Keratinocyte (primary cell): ENCODE measurements around the gene CWH43. TPM values are rescaled to one million over a fixed set of nuclear protein-coding genes. Genes with fewer than 3 reads are reported as not detected.

Experiments
- DNase-seq: peaks from one replicate; pipeline ENCODE4 v3.0.0-alpha.2; 2011; ENCODE audit warnings: low read depth, missing footprints, low spot score
- FAIRE-seq: peaks from 2 replicates; lab custom pipeline; 2011; peaks lifted over from hg19 to GRCh38; lab: Jason Lieb, UNC
- H2AFZ ChIP-seq: 2 replicates; pipeline ENCODE4 v1.6.0; 2012; ENCODE audit warnings: low read length, control low read depth, inconsistent platforms; ENCODE audit not compliant: control insufficient read depth
- H3K27ac ChIP-seq: 2 replicates; pipeline ENCODE4 v1.5.1; 2011; ENCODE audit warnings: low read length; ENCODE audit not compliant: control insufficient read depth, insufficient read depth
- H3K27me3 ChIP-seq: 3 replicates; pipeline ENCODE4 v1.6.0; 2011; ENCODE audit warnings: low read length; ENCODE audit not compliant: control insufficient read depth, insufficient read depth; ENCODE audit errors: extremely low read depth
- H3K36me3 ChIP-seq, 2 experiments: 2 replicates in 1 of 2; 3 replicates in 1 of 2; pipeline ENCODE4 v1.5.1; 2011; ENCODE audit warnings: low read length in 2 of 2, mild to moderate bottlenecking in 1 of 2; ENCODE audit not compliant: control insufficient read depth in 2 of 2, insufficient read depth in 2 of 2; ENCODE audit errors: extremely low read depth in 1 of 2
- H3K4me1 ChIP-seq: 3 replicates; pipeline ENCODE4 v1.5.1; 2011; ENCODE audit warnings: low read length; ENCODE audit not compliant: control insufficient read depth, insufficient read depth; ENCODE audit errors: extremely low read depth
- H3K4me2 ChIP-seq: 3 replicates; pipeline ENCODE4 v1.6.0; 2011; ENCODE audit warnings: low read depth, low read length; ENCODE audit not compliant: control insufficient read depth, insufficient read depth; ENCODE audit errors: extremely low read depth
- H3K4me3 ChIP-seq, 3 experiments: fragments of 200-600 bp in 1 of 3; sonication (generic) in 1 of 3; 2 replicates in 2 of 3; 3 replicates in 1 of 3; pipeline ENCODE4 v1.5.1; 2011 to 2016; ENCODE audit warnings: low read length in 3 of 3, mild to moderate bottlenecking in 3 of 3, control low read depth in 2 of 3, inconsistent platforms in 1 of 3, low read depth in 1 of 3, mixed read lengths in 1 of 3, mixed run types in 1 of 3, moderate library complexity in 1 of 3; ENCODE audit not compliant: control insufficient read depth in 2 of 3, insufficient read depth in 2 of 3; ENCODE audit errors: extremely low read depth in 1 of 3
- H3K79me2 ChIP-seq: 2 replicates; pipeline ENCODE4 v1.6.0; 2012; ENCODE audit warnings: low read length; ENCODE audit not compliant: control insufficient read depth, insufficient read depth
- H3K9ac ChIP-seq: 3 replicates; pipeline ENCODE4 v1.6.0; 2011; ENCODE audit warnings: low read length; ENCODE audit not compliant: control insufficient read depth, insufficient read depth; ENCODE audit errors: extremely low read depth
- H3K9me1 ChIP-seq: 3 replicates; pipeline ENCODE4 v1.6.0; 2011; ENCODE audit warnings: low read length; ENCODE audit not compliant: control insufficient read depth, insufficient read depth; ENCODE audit errors: extremely low read depth
- H3K9me3 ChIP-seq: 2 replicates; pipeline ENCODE4 v1.5.1; 2012; ENCODE audit warnings: low read depth, low read length; ENCODE audit not compliant: control insufficient read depth
- H4K20me1 ChIP-seq: 3 replicates; pipeline ENCODE4 v1.6.0; 2011; ENCODE audit warnings: low read length; ENCODE audit not compliant: control insufficient read depth, insufficient read depth; ENCODE audit errors: extremely low read depth
- CTCF ChIP-seq, 3 experiments: IDR thresholded peaks in 1 of 3; conservative IDR thresholded peaks in 1 of 3; optimal IDR thresholded peaks in 1 of 3; 2 replicates in 2 of 3; 3 replicates in 1 of 3; pipeline versions ENCODE3 to v1.5.1; 2011; ENCODE audit warnings: low read length in 3 of 3, mild to moderate bottlenecking in 3 of 3, moderate library complexity in 2 of 3, control low read depth in 1 of 3, inconsistent platforms in 1 of 3; ENCODE audit not compliant: insufficient read depth in 2 of 3; ENCODE audit errors: extremely low read depth in 1 of 3
- EZH2 ChIP-seq: IDR thresholded peaks from one replicate; pipeline ENCODE4 v1.6.1; 2012; ENCODE audit warnings: inconsistent platforms, mild to moderate bottlenecking, low read length, moderate library complexity
- dilution Hi-C: fragments of 300-500 bp; cut with MboI; formaldehyde crosslinking; loops from one replicate; pipeline ENCODE4 v1.7.0; 2020; ENCODE audit warnings: low sequenced_read_pairs; ENCODE audit not compliant: extremely low pct_ligation_motif_present
- polyA plus RNA-seq, 5 experiments: library from polyadenylated mRNA; depleted of rRNA in 3 of 5; stranded (reverse) in 3 of 5; stranded (forward) in 1 of 5; unstranded in 1 of 5; fragments of >200 nt; gene quantifications; 1 replicate in 1 of 5; 2 replicates in 3 of 5; 3 replicates in 1 of 5; pipeline versions ENCODE4 v1.2.1 to v1.2.3, GENCODE V29; 2011 to 2012; ENCODE audit warnings: missing spikeins in 2 of 5, low read depth in 1 of 5, low replicate concordance in 1 of 5

CWH43 gene
- polyA plus RNA-seq, 1 donor (not counting 4 experiments of a cell fraction or from before 2014, with no cell fraction given), result 10.9 TPM

- FAIRE-seq (no peak), DNase-seq (no peak)
- Histone ChIP-seq H4K20me1 (no peaks in the 10 kb centered on the region), H3K9ac (no peak overlapping the region), H3K27me3 (no peaks in the 10 kb centered on the region), H3K27ac (no peak overlapping the region), H3K36me3 (peaks cover 0 to 9% of the 10 kb centered on the region in 2 experiments), H3K4me3 (no peak overlapping the region), H2AFZ (no peak overlapping the region), H3K9me1 (no peaks in the 10 kb centered on the region), H3K79me2 (no peaks in the 10 kb centered on the region), H3K9me3 (no peaks in the 10 kb centered on the region), H3K4me2 (no peak overlapping the region), H3K4me1 (peaks cover 5% of the 10 kb centered on the region)
- dilution Hi-C loops, result no loop called here
- TF ChIP-seq CTCF (optimal IDR thresholded peaks at IDR 0.05 in 1 of 3, IDR thresholded peaks at IDR 0.05 in 1 of 3, conservative IDR thresholded peaks at IDR 0.05 in 1 of 3; ENCODE audit: extremely low read depth in 1 of 3, insufficient read depth in 2 of 3, low read length in 3 of 3) (no peak), EZH2 (no peak)
These were observed 12.4 kb downstream of the CWH43 start for GRCh38 chr4:48998440-48998839.

- FAIRE-seq, result peak; percentile 66
- no peak overlapping the region for H3K27ac ChIP-seq
- H3K4me1 ChIP-seq, result peaks cover 5% of the 10 kb centered on the region
- H3K4me2 ChIP-seq, result no peak overlapping the region
- H3K9me1 ChIP-seq, result no peaks in the 10 kb centered on the region
- H3K79me2 ChIP-seq, result no peaks in the 10 kb centered on the region
- no peak overlapping the region for H2AFZ ChIP-seq
- peaks cover 0 to 7% of the 10 kb centered on the region in 2 experiments for H3K36me3 ChIP-seq
- no peak overlapping the region for H3K4me3 ChIP-seq
- TF ChIP-seq CTCF (optimal IDR thresholded peaks at IDR 0.05 in 1 of 3, IDR thresholded peaks at IDR 0.05 in 1 of 3, conservative IDR thresholded peaks at IDR 0.05 in 1 of 3; ENCODE audit: extremely low read depth in 1 of 3, insufficient read depth in 2 of 3, low read length in 3 of 3) (no peak), EZH2 (no peak)
- no peak for DNase-seq
- H3K27me3 ChIP-seq, result no peaks in the 10 kb centered on the region
- H4K20me1 ChIP-seq, result no peaks in the 10 kb centered on the region
- no peak overlapping the region for H3K9ac ChIP-seq
- no peaks in the 10 kb centered on the region for H3K9me3 ChIP-seq
- dilution Hi-C loops, result no loop called here
These were observed 14.7 kb downstream of the CWH43 start for GRCh38 chr4:49000806-49001205.
